NCI-H460 (cell line): Measurements from ENCODE around the gene NAV2. TPM values are rescaled to one million over a fixed set of nuclear protein-coding genes. Genes with fewer than 3 reads are reported as not detected.
"Not testable (repeated sequence)": the region's sequence is repeated elsewhere in the genome, so short reads cannot be mapped to it uniquely, and the experiment has no call there.

Experiments
- DNase-seq: peaks from one replicate; pipeline ENCODE4 v3.0.0-alpha.2; 2016; ENCODE audit warnings: low read depth; ENCODE audit errors: extremely low read depth
- total RNA-seq: library from RNA; depleted of rRNA; stranded (reverse); fragments of >200 nt; shearing (Covaris generic); gene quantifications from 2 replicates; pipeline ENCODE4 v1.2.3, GENCODE V29; 2014

The NAV2 gene
- total RNA-seq, 1 experiment from 2014 or later: 15.6 TPM

DNA sequence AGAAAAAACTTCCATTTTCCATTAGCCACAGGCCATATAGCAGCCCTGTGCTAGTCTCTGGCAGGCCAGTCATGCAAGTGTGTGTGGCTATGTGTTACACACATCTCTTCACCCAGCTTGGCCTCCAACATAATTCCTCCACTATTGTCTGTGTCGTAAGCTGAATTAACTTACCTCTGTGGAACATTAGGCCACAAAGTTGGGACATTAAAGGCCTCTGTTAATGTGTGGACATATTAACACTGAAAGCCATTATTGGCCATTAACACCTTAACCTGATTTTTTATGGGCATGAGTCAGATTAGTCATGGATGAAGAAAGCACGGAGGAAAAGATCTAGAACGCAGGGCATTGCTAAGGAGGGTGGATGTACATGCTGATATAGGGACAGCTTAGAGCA lies 347.5 kb downstream of the NAV2 start:
- DNase-seq: no peak

GRCh38 chr11:20060647-20061205 lies 348.1 kb downstream of the NAV2 start:
- DNase-seq: no peak

DNA sequence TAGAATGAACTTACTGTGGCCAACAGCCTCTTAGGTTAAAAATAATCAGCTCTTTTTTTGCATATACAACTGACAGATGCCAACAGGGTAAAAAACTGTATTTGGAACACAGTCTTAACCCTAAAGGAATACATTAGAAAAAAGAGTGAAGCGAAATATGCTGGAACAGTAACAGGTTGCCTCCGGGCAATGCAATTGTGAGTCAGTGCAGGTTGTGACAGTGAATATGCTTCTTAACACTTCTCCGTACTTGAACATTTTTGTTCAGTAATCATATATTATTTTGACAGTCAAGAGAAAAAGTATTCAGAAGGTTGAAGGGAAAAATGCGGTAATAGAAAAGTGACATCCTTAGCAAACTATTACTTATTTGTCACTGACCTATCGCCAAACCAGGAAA lies 349.1 kb downstream of the NAV2 start:
- no peak for DNase-seq

- no peak for DNase-seq
These were observed 352.3 kb downstream of the NAV2 start for GRCh38 chr11:20064961-20065405.

DNA sequence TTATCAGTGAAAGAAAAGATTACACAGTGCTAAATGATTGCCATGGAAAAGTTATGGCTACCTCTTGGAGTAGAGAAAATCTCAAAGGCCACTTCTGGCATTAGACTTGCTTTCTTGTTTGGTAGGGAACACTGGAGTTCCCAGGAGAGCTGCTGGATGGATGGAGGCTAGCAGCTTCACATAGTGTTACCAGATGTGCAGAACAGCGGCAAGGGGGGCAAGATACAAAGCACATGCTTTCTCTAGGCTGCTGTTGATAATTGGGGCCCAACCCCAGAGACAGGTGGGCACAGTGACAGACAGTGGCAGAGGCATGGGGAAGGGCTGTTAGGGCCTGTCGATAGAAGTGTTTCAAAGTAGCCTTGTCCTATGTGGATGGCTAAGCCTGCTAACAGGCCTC lies 352.8 kb downstream of the NAV2 start:
- no peak for DNase-seq

DNA sequence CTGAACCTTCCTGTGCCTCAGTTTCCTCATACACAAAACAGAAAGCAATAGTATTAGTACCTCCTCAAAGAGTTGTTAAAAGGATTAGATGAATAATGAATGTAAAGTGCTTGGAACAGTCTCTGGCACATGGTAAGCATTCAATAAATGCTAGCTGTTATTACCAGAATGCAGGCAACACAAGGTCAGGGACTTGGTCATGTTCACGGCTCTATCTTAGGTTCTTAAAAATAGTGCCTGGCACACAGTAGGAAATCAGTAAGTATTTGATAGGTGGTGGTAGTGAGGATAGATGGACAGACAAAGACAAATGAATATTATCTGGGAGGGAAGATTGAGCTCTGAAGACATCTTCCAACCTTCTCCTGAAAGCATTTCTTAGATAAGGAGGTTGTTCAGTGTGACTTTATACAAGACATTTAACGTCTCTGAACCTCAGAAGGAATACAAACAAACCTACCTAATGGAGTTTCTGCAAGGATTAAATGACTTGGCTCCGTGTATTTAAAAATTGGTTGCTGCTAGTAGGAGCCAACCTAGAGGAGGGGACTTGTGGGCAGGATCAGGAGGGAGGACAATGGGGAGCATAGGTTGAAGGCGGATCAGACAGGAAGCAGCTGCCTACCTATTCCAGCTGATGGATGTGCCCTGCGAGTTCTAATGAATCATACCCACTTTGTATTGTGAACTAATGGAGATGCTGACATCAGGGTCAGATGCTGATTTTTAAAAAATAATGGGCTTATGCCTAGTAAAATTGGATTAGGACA lies 353.6 kb downstream of the NAV2 start:
- DNase-seq: no peak

DNA sequence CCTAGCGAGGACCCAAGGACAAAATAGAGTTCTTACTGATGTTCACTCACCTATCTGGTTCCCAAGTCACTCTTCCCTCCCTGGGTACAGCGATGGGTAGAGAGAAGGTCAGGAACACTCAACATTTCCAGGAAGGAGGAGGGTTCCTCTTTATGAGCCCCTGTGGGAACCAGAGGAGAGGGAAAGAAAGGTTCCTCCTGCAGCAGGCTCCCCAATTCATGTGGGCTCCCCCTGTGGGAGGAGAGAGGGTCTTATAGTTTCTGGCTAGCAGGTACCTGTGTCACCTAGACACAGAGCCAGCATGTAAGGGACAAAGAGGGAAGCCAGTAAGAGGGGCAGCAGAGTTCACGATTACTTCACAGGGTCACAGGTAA lies 354.1 kb downstream of the NAV2 start:
- no peak for DNase-seq

- no peak for DNase-seq
These were observed 355.0 kb downstream of the NAV2 start for GRCh38 chr11:20067665-20068064.

DNA sequence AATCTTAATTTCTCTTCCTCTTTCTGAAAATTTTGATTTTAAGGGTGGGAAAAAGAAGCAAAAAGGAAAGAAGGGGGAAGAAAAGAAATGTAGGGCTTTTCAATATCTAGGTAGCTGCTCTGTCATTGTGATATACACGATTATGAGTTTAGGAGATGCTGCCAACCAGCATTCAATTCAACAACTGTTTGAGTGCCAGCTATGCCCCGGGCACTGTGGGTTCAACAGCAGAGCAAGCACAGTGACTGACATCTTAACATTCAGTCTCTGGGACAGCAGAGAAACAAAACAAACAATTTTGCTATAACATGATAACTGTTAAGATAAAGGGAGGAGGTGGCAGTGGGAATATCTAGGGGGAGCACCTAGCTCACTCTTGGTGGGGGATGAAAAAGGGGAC lies 356.1 kb downstream of the NAV2 start:
- no peak for DNase-seq

DNA sequence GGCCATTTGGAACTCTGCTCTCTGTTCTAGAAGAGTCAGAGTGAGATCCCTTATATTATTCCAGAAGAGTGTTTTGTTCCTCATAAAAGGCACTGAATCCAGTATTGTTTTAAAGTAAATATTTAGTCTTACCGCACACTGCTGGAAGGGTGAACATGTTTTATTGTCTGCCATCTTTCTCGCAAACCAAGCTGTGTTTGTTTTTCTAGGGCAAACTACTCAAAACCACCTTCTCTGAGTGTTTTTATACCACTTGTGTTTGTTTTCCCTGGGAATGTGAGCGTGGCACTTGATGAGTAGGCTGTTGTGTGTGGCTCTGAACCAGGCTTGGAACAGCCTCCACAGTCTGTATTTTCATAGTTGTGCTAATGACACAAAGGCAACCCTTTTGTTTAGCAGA lies 357.8 kb downstream of the NAV2 start:
- DNase-seq: no peak

- DNase-seq: no peak
These were observed 363.0 kb downstream of the NAV2 start for GRCh38 chr11:20075627-20076026.

DNA sequence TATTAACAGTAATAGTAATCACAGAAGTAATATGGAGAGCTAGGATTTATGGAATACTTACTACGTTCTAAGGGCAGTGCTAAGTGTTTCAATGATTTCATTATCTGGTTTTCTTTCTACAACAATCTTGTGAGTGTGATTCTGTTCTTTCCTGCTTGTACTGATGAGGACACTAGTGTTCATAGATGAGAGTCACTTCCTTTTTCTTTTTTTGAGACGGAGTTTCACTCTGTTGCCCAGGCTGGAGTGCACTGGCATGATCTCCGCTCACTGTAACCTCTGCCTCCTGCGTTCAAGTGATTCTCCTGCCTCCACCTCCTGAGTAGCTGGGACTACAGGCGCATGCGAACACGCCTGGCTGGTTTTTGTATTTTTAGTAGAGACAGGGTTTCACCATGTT lies 366.2 kb downstream of the NAV2 start:
- DNase-seq: no peak

DNA sequence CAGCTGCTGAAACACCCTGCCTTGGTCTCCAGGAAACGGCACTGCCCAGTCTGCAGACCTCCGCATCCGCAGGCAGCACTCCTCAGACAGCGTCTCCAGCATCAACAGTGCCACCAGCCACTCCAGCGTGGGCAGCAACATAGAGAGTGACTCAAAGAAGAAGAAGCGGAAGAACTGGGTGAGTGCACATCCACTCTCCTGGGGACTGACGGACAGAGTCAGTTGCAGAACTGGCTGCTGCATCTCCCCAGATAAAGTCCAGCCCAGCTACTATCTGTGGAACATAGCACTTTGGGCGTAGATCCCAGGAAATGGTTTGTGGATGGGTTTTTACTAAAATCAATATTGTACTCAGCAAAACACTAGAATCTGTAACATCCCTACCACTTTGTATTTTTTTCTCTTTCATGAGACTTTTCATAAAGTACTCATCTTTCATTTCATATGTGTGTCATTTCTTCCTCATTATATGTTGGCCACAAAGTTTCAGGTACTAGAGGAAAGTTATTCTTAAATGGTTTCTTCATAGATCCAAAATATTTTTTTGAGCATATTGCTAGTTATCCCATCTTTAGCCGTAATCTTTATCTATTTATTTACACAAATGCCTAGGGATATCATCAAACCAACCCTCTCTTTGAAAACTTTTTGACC lies 367.5 kb downstream of the NAV2 start:
- no peak for DNase-seq

DNA sequence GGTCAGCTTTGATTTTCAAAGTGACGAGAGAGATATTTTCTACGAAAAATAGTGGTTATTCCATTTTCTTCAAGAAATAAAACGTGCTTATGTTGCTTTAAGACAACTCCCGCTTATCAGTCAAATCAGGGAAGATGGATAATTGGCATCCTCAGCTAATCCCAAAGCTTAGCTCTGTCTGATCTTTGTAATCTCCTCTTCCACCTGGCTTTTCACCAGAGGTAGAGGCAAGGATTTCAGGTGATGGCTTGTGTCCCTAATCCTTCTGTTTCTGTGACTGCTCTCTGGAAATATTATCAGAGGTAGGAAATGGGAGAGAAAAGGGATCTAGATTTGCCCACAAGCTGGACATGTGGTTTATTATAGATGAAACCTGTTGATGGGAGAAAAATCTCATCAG lies 368.7 kb downstream of the NAV2 start:
- no peak for DNase-seq

- not testable (repeated sequence) for DNase-seq
These were observed 371.2 kb downstream of the NAV2 start for GRCh38 chr11:20083877-20084276.

DNA sequence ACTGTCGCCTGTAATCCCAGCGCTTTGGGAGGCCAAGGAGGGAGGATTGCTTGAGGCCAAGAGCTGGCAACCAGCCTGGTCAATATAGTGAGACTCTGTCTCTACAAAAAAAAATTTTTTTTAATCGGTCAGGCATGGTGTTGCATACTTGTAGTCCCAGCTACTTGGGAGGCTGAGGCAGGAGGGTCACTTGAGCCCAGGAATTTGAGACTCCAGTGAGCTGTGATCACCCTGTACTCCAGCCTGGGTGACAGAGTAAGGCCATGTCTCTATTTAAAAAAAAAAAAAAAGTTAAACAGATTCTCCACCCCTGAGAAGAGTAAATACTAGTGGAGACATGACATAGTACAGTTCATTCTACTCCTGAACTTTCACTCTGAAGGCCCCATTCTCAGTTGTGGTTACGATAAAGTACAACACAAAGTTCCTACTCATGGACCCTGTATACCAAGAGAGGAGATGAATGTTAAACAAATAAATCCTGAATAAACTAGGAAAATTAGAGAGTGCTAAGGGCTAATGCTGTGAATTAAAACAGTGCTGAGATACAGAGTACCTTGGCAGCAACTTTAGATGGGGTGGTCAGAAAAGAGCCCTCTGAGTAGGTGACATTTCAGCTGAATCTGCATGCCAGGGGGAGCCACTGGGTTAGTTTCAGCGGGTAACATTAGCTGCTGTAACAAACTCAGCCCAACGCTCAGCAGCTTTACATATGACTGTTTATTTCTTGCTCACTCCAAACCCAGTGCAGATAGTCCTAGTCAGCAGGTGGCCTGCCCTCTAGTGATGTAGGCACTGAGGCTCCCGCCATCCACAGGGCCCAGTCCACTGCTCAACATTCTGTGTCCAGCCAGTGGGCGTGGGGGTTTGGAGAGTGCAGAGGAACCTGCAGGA lies 372.5 kb downstream of the NAV2 start:
- no peak for DNase-seq

- no peak for DNase-seq
These were observed 373.3 kb downstream of the NAV2 start for GRCh38 chr11:20085918-20086317.

GRCh38 chr11:20087118-20087521 lies 374.5 kb downstream of the NAV2 start:
- DNase-seq: no peak

DNA sequence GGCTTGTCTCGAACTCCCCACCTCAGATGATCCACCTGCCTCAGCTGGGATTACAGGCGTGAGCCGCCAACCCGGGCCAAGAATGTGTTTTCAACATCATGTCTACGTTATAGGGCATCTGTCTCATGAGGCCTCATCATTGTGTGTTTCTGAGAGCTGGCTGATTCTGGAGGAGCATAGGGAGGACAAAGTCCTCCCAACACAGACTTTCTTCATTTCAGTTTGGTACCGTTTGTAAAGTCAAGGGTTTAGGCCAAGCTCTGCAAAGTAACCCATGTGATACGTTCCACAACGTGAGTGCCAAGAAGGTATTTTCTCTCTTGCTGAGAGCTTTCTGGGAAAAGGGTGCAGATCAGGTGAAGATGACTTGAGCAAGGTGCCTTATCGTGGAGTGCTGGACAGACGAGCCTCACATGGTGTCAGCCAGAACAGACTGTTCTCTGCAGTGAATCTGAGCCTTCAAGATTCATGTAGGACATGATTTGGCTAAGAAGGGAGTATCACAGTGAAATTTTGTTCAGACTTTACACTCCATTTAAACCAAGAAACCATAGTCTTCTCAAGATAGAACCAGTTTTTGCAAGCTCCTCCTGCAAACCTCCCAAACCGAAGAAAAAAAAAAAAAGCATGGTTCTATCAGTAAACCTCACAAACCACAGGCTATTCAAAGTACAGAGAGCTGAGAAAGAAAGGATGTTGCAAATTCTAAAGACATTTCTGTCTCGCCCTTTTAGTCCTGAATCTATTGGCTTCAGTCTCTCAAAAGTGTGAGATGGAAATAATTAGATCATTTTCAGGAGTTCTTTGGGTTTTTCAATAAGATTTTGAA lies 376.0 kb downstream of the NAV2 start:
- DNase-seq: no peak

GRCh38 chr11:20089367-20089766 lies 376.7 kb downstream of the NAV2 start:
- no peak for DNase-seq
